BJ (cell line): ENCODE results near the gene SNX30. TPM values are rescaled to one million over a fixed set of nuclear protein-coding genes. Genes with fewer than 3 reads are reported as not detected.

Experiments used
- CTCF ChIA-PET: fragments of 350-600 bp; formaldehyde crosslinking; extraction: SDS; loops from one replicate; lab custom pipeline; 2021; ENCODE audit warnings: antibody characterized with exemption, inconsistent platforms; lab: Yijun Ruan, JAX
- POLR2A ChIA-PET: fragments of 300-600 bp; sonication (Branson Sonifier 250); formaldehyde crosslinking; extraction: SDS; loops from one replicate; lab custom pipeline; 2021; ENCODE audit warnings: antibody characterized with exemption; lab: Charles Lee
- DNase-seq: peaks from one replicate; pipeline ENCODE4 v3.0.0-alpha.2; 2011; ENCODE audit warnings: low read depth
- H3K27me3 ChIP-seq: 2 replicates; pipeline ENCODE4 v1.6.0; 2011; ENCODE audit warnings: low read length; ENCODE audit not compliant: control insufficient read depth, insufficient read depth
- H3K36me3 ChIP-seq: 2 replicates; pipeline ENCODE4 v1.5.1; 2011; ENCODE audit warnings: low read length; ENCODE audit not compliant: control insufficient read depth, insufficient read depth
- H3K4me3 ChIP-seq: 2 replicates; pipeline ENCODE4 v1.5.1; 2011; ENCODE audit warnings: low read depth, mild to moderate bottlenecking, control low read depth, low read length
- polyA plus RNA-seq: library from polyadenylated mRNA; depleted of rRNA; stranded (reverse); fragments of >200 nt; gene quantifications from 2 replicates; pipeline ENCODE4 v1.2.3, GENCODE V29; 2011
- TF ChIP-seq, protein P1 (sequence below): IDR thresholded peaks from 2 replicates; pipeline ENCODE4 v1.5.1; 2011; ENCODE audit warnings: low read depth, mild to moderate bottlenecking, control low read depth, inconsistent platforms, low read length, moderate library complexity; ENCODE audit not compliant: insufficient read depth

SNX30 gene
- polyA plus RNA-seq, 1 experiment, result 6.1 TPM

DNA sequence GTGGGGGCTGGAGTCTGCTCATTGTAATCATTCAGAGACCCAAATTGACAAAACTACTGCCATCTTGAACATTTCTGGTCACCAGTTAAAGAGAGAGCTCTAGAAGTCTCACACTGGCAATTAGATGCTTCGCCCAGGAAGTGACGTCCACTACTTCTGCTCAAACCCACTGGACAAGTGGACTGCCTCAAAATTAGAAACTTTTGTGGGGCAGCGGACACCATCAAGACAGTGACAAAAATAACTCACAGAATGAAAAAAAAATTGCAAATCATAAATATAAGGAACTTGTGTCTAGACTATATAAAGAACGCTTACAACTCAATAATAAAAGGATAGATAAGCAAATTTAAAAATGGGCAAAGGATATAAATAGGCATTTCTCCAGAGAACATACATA lies 149.9 kb downstream of the SNX30 start:
- Histone ChIP-seq H3K27me3 (no peaks in the 10 kb centered on the region), H3K4me3 (no peak overlapping the region), H3K36me3 (no peaks in the 10 kb centered on the region)
- TF ChIP-seq, protein P1, sequence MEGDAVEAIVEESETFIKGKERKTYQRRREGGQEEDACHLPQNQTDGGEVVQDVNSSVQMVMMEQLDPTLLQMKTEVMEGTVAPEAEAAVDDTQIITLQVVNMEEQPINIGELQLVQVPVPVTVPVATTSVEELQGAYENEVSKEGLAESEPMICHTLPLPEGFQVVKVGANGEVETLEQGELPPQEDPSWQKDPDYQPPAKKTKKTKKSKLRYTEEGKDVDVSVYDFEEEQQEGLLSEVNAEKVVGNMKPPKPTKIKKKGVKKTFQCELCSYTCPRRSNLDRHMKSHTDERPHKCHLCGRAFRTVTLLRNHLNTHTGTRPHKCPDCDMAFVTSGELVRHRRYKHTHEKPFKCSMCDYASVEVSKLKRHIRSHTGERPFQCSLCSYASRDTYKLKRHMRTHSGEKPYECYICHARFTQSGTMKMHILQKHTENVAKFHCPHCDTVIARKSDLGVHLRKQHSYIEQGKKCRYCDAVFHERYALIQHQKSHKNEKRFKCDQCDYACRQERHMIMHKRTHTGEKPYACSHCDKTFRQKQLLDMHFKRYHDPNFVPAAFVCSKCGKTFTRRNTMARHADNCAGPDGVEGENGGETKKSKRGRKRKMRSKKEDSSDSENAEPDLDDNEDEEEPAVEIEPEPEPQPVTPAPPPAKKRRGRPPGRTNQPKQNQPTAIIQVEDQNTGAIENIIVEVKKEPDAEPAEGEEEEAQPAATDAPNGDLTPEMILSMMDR, result no peak
- POLR2A ChIA-PET, result no interaction called here
- CTCF ChIA-PET, result no interaction called here
- no peak for DNase-seq

DNA sequence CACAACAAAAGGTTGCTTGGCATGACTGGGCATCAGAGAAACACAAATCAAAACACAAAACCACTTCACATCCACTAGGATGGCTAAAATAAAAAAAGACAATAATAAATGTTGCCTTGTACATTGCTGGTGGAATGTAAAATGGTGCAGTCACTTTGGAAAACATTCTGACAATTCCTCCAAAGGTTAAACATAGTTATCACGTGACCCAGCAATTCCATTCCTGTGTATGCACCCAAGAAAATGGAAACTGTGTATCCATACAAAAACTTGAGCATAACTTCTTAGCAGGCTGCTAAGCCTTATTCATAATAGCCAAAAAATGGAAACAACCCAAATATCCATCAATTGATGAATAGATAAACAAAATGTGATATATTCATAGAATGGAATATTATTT lies 150.3 kb downstream of the SNX30 start:
- DNase-seq, result no peak
- CTCF ChIA-PET, result no interaction called here
- POLR2A ChIA-PET, result no interaction called here
- TF ChIP-seq, protein P1, result no peak
- no peak overlapping the region for H3K4me3 ChIP-seq
- H3K27me3 ChIP-seq, result no peaks in the 10 kb centered on the region
- no peaks in the 10 kb centered on the region for H3K36me3 ChIP-seq

DNA sequence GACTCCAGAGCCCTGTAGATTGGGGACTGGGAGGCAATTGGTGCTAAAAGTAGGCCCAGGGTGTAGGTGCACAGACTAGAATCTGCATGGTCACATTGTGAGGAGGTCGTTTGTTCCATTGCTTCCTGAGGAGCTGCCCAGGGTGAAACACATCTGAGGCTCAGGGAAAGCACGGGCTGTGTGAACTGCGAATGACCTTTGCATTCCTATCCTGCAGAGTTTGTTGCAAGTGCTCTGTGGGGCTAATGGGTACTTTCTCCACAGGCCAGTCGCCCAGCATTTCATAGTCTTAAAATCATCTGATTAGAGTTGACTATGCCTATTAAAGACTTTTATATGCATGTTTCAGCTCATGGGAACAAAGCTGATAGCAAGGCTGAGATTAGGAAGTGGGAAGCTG lies 154.5 kb downstream of the SNX30 start:
- TF ChIP-seq, protein P1, result no peak
- ChIA-PET CTCF (interaction anchor here (0.8 to 6.5 kb wide), 4 partner anchors 13 to 62 kb away, joined by 3 to 108 read pairs (median 12); no protein-coding TSS in a partner anchor), POLR2A (no interaction called here)
- Histone ChIP-seq H3K27me3 (peaks cover 2% of the 10 kb centered on the region), H3K36me3 (no peaks in the 10 kb centered on the region), H3K4me3 (no peak overlapping the region)
- no peak for DNase-seq

DNA sequence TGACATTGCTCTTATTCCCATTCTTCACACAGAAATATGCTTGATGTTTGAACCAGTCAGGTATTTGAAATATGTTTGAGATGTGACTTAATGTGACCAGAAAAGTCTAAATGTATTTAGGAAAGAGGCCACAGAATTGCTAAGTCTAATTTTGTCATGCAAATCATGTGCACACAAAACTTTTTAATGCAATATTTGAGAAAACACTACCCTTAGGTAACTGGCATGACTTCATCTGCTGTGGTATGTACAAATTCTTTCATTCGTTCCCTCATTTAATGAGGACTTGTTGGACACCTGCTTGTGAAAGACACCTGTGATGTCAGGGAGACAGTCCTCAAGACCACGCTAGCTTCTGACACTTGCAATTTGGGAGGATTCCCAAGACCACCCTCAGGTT lies 161.2 kb downstream of the SNX30 start:
- POLR2A ChIA-PET, result no interaction called here
- no peaks in the 10 kb centered on the region for H3K36me3 ChIP-seq
- TF ChIP-seq, protein P1, result no peak
- H3K27me3 ChIP-seq, result peaks cover 8% of the 10 kb centered on the region
- CTCF ChIA-PET, result no interaction called here
- no peak for DNase-seq
- H3K4me3 ChIP-seq, result no peak overlapping the region

DNA sequence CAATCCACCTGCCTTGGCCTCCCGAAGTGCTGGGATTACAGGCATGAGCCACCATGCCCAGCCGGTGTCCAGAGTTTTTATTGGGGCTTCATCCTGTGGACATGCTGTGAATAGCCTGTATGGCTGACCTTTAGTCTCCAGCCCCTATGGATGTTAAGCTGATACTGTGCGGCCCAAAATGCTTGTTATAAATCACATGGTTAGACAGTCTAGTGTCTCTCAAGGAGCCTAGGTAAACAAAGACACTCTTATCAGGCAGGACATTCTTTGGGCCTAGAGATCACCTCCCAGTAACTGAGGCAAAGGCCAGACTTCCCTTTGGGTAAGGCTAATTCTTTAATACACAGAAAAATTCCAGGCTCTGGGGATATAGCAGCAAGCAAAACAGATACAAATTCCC lies 162.1 kb downstream of the SNX30 start:
- Histone ChIP-seq H3K27me3 (peaks cover 6% of the 10 kb centered on the region), H3K36me3 (no peaks in the 10 kb centered on the region), H3K4me3 (no peak overlapping the region)
- ChIA-PET CTCF (interaction anchor here (3.5 kb wide), 1 partner anchor 9 kb away, joined by 13 read pairs; no protein-coding TSS in a partner anchor), POLR2A (no interaction called here)
- TF ChIP-seq, protein P1, result no peak
- DNase-seq, result no peak
